ENCODE results near the gene LGALS3BP.

LGALS3BP gene

DNA sequence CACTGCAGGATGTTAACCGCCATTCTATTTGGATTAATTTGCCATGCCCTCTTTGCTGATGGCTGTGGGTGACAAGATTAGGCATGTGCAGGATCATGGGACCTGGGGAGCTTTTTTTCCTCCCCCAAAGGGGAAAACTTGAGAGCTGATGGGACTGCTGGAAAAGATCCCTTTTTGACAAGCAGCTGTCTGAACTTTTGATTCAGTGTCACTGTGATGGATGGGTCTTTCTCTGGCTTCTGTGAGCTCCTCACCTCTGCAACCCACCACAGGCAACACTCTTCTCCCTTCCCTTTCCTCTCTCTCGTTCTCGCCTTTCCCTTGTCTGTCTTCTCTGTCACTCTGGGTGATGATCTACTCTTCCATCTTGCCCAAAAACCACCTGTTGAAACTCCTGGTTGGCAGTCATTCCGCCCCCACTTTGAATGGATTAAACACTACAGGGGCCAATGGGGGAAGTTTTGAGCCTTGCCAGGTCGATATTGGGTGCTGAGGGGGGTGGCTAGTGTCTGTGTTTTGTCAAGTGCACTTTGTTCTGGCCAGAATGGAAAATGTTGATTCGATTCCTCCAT is 32.9 kb upstream of the LGALS3BP start:
- no peak for DNase-seq

DNA sequence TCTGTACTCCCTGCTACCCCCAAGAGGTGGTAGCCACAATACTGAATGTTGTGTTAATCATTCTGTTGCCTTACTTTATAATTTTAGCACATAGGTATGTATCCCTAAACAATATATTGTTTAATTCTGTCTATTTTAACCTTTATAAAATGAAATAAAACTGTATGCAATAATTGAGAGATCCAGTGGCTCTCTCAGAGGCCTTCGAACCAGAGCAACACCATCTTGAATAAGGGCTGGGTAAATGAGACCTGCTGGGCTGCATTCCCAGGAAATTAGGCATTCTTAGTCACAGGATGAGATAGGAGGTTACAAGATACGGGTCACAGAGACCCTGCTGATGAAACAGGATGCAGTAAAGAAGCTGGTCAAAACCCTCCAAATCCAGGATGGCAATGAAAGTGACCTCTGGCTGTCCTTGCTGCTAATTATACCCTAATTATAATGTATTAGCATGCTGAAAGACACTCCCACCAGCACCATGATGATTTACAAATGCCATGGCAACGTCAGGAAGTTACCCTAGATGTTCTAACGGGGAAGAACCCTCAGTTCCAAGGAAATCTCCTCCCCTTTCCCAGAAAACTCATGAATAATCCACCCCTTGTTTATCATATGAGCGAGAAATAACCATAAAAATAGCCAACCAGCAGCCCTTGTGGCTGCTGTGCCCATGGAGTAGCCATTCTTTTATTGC is 31.9 kb upstream of the LGALS3BP start:
- DNase-seq, result no peak

DNA sequence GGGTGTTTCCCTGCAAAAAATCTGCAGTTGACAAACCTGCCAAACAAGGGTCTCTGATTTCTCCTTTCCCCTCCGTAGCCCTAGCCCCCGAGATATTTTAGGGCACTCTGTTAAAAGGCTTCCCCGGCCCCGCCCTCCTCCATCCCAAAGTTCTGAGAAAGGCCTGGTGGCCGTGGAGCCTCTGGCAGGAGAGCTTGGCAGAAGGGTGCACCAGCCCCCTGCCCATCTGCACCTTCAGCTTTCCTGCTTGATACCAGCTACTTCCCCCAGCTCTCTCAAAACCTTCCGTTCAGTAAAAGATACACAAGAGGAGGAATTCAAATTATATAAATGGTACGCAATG is 30.6 kb upstream of the LGALS3BP start:
- DNase-seq, result no peak

DNA sequence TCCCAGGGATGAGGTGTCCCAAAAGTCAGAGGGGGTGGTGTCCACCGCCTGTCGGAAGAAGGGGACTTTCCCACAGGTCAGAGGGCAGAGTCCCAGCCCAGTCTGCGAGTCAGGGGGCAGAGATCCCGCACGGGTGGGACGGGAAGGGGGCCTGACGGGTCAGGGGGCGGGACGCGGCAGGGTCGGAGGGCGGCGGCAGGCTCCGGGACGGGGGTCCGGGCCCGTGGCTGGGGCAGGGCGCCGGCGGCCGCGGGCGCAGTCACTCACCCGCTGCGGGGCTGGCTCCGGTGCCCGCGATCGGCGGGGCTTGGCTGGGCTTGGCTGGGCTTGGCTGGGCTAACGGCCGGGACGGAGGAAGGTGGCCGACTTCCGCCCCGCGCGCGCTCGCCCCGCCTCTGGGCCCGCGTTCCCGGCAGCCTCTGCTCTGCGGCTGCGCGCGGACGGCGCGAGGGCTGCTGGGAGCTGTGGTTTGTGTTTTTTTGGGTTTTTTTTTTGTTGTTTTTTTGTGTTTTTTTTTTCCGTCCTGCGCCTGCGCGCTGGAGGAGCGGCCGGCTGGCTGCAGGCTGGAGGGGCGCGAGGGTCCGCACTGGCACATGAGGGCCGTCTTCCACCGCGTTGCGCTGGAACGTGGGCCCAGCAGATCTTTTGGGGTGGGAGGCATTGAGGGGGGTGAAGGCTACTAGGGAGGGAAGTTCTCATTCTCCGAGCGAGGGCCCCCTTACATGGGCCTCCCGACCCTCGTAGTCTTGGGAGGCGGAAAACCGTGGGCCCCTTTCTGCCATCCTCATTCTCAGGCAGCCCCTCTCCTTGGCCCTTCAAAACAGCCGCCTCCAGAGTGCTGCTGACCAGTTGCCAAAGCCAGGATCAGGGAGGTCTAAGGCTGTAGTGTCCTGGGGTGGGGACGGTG is 29.9 kb upstream of the LGALS3BP start, which contains the start of gene CANT1:
TSS of gene CANT1 (minus strand) at position 368 of the 907 bp plus-strand sequence. CDS start 12,142 bp downstream, outside the sequence.
- peak; percentile 91 for DNase-seq

DNA sequence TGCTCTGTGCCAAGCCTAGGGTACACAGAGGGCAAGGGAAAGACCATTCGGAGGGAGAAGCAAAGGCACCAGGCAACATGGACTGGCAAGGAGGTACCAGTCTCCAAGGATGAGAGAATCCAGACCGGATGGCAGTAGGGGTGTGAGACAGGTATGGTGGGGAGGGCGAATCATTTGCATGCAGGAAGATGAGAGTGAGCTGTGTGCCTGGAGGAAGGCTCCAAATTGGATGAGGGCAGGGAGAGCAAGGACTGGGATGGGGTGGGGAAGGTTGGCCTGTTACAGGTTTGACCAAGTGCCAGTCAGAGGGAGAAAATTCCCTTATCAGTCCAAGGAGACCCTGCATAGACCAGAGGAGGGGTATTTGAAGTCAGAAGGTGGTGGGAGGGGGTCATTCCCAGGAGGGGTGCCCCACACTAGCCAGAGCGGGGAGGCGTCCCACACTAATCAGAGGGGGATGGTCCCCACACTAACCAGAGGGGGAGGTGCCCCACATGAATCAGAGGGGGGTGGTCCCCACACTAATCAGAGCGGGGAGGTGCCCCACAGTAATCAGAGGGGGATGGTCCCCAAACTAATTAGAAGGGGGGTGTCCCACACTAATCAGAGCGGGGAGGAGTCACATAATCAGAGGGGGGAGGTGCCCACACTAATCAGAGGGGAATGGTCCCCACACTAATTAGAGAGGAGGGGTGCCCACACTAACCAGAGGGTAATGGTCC is 29.1 kb upstream of the LGALS3BP start:
- DNase-seq, result no peak

DNA sequence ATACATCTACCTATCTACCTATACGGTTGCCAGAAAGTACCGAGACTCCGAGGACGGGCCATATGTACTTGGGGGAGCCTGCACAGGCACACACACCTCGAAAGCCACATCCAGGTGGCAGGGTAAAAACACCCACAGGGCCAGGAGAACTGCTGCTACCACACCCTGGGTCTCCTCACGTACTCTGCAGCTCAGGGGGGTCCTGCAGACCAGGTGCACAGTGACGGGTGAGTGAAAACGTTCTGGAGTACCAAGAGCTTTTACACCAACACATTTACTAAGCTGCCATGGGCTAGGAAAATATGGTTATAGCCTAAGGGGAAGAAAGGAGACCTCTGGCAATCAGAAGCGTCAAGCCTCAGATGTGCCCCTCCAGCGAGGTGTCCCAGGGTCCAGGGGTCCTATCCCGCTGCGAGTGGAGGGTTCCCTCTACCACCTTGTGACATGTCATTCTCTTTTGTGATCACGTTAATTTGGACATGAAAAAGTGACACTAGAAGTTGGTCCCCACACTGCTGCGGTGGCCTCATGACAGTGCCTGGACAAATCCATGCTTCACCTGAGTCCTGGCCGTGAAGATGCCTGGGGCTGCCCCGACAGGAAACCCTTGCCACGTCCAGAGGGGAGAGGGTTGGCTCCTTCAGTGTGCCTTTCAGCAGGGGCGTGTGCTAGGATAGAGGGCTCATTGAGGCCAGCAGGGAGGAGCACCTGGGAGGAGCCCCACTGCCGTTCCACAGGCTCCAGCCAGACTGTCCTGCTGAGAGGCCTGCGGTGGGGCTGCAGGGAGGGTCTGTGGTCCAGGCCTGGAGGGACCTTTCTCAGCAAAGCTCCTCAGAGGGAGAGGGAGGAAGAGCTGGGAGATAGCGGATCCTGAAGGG is 28.0 kb upstream of the LGALS3BP start:
- no peak for DNase-seq

DNA sequence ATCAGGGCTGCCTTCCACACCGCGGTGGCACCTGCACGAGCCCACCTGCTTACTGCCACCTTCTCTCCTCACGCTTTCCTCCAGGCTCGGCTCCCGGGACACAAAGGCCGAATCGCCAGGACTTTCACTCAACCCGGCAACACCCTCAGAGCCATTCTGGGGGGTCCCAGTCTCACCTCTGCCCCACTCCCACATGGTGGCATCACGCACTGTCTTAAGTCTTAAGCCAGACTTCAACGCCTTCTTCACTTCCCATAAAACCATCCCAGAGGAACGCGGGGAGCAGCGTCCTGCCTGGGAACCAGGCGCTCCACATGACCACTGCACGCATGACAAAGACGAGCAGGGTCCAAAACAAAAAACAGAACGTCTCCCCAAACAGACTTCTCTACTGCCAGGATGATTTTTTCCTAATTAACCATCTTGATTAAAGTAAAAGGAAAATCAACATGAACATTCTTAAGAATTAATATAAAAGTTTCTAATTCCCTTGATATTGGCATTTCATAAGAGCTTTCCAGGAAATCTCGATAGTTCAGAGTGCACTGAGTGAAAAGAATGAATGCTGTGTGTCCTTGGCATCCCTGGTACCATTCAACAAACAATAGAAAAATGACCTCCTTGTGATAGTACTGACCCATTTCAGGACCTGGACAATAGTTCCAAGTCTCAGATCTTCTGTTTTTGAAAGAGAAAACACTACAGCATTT is 27.2 kb upstream of the LGALS3BP start:
- no peak for DNase-seq

DNA sequence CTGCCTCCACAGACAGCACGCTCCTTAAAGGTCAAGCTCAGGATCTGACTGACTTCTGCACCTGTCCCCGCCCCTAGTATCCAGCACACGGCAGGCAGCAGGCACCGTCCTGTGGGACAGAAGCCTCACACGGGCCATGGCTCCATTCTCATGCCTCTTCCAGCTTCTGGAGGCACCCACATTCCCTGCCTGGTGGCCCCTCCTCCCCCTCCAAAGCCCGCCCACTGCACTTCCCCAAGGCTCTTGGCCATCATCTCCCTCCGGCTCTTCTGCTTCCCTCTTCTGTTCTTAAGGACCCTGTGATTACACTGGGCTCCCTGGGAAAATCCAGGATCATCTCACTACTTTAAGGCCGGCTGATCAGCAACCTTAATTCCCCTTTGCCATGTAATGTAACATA is 26.3 kb upstream of the LGALS3BP start:
- DNase-seq, result no peak

DNA sequence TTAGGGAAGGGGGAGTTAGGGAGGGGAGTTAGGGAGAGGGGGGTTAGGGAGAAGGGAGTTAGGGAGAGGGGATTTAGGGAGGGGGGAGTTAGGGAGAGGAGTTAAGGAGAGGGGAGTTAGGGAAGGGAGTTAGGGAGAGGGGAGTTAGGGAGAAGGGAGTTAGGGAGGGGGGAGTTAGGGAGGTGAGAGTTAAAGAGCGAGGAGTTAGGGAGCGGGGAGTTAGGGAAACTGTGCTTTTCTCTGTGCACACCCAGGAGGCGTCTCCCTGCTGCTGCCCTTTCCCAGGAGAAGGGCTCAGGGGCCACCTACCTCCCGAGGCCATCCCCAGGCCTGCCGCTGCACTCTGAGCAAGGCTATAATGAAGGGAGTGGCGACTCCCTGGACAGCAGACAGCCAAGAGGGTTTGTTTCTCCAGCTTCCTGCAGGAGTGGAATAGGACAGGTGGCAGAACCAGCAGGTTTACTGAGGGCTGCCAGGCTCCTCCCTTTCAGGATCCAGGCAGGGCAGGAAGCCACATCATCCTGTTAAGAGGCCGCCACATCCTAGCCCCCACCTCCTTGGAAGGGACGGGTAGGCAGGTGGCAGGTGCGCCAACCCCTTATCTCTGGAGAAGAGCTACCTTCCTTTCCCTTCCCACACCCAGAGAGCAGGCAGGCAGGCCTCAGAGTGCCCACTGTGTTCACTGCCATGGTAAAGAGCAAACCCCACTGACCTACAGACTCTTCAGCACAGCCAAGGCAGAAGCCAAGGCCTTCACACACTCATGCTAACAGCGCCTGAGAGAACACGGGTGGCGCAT is 25.5 kb upstream of the LGALS3BP start:
- no peak for DNase-seq

DNA sequence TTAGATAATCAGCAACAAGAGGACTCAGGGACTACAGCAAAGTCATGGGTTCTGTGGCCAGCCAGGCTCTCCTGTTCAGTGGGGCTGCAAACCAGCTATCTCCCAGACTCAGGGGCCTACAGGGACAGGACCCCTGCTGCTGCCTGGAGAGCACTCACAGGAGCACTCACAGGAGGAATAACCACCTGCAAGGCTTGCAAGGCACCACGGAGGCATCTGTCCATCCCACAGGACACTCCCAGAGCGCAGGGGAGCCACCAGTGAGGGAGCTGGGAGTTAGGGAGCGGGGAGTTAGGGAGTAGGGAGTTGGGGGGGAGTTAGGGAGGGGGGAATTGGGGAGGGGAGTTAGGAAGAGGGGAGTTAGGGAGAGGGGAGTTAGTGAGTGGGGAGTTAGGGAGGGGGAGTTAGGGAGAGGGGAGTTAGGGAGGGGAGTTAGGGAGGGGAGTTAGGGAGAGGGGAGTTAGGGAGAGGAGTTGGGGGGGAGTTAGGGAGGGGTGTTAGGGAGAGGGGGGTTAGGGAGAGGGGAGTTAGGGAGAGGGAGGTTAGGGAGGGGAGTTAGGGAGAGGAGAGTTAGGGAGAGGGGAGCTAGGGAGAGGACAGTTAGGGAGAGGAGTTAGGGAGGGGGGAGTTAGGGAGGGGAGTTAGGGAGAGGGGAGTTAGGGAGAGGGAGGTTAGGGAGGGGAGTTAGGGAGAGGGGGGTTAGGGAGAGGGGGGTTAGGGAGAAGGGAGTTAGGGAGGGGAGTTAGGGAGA is 24.1 kb upstream of the LGALS3BP start:
- DNase-seq, result no peak

DNA sequence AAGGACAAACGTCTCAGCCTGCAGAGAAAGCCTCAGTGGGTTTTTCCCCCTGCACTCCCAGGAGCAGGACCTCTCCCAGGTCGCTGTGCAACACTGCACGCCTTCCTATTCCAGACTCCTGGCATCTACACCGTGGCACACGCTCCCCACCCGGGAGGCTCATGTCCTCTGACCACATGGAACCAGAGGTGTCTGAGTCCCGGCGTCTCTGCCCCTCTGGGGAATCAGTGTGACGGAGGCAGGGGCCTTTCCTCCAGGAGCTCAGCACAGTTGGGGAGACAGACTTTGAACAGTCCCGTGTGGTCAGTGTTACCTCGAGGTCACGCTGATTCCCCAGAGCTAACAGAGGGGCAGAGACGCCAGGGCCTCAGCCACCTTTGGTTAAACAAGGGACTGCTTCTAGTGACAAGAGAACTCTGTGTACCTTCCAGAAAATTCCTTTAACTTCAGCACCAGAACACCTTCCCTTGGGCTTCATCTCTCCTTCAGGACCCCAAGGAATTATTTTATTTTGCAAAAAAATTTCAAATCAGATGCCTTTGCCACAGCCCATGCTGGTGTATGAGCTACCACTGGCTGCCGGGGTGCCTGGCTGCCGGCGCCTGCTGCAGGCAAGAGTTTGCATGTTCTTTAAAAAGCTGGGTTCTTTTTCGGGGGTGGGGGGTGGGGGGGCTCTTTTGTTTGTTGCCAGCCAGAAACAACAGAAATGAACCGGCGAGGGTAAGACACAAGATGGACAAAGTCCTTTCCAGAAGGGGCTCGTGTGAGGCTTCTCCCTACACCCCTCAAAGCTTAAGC is 23.3 kb upstream of the LGALS3BP start:
- DNase-seq, result no peak

DNA sequence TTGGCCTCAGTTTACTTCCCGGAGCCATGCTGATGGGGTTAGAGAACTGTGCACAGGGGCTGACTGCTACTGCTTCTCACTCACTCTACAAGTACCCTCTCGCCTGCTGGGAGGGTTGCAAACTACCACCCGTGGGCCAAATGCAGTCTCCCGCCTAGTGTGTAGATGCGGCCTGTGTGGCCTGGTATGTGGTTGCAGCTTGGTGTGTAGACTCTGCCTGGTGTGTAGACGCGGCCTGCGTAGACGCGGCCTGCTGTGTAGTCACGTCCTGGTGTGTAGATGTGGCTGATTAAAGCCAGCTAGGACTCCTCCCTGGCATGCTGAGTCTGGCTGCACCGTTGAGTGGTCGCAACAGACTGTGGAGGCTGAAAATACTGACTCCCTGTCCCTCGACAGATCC is 22.6 kb upstream of the LGALS3BP start:
- no peak for DNase-seq

DNA sequence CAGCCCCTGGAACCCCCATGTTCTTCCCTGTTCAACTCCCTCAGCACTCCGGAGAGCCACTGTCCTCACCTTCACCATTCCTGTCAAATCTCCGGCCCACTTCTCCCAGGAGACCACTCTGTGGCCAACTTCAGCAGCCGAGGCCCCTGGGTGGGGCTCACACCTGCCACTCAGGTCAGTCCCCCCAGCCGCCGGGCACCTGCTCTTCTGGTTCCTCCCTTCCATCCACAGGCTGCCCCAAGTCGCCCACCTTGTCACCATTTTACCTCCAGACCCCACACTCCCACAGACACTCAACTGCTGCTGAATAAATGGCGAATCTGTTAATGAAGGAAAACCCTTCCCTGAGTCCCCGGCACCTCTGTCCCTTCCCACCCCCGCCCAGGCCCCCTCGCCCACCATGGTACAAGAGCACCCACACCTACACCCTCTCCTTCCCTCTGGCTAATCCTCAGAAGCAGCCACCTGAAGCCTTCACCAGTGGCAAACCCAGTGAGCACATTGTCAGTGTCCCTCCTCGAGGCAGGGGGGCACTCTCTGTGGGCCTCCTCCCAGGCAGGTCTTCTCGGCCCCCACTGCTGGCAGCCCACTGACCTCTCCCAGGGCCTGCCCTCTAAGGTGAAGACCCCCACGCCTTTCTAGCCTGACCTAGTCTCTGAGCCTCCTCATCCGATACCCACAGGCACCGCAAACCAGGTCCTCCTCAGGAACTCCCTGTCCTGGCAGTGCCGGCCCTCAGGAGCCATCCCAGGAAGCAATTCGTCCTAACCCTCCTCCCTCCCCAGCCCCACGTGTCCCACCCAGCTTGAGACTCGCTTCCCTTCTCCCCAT is 21.7 kb upstream of the LGALS3BP start:
- DNase-seq, result no peak

DNA sequence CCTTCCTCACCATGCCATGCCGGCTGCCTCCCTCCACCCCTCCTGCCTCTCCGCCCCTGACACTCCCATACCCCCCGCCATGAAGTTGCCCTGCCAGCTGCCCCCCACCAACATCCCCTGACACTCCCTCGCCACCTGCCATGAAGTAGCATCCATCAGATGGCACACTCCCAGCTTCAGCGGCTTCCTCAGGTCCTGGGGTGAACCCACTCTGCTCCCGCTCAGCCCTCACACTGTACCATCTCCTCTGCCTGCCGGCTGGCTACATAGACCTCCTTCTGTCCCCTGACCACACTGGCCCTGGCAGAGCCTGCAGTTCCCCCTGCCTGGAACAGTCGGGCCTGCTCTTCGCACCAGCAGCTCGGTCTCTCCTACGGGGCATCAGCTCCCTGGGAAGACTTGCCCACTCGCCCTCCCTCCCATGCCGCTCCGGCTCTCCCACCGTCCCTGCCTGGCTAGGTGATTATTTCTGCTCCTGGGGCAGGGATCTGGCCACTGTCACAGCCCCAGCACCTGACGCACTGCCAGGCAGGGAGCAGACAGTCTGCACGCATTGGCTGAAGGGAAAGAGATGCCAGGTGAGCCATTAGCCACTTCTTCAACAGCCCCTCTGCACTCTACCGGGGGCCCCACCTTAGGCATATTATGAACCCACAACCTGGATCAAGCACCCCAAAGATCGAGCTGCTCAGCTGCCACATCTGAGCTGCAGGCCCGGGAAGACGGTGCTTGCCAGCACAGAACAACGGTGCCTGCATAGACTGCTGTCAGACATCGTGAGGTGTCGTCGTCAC is 20.9 kb upstream of the LGALS3BP start:
- DNase-seq, result no peak

DNA sequence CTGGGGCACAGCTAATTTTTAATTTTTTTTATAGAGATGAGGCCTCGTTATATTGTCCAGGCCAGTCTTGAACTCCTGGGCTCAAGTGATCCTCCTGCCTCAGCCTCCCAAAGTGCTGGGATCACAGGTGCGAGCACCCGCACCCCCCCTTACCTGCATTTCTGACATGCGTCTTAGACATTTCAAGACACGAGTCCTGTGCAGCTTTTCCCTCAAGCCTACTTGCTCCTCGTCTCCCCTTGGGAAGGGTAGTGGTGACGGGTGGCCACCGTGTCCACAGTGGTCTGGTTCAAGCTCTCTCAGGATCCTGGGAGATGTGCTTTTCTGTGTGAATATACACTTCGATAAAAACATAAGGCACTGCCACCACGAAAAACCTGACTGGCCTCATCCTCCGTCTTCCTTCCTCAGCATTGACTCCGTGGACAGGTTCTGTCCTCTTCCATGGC is 20.2 kb upstream of the LGALS3BP start:
- DNase-seq, result no peak

DNA sequence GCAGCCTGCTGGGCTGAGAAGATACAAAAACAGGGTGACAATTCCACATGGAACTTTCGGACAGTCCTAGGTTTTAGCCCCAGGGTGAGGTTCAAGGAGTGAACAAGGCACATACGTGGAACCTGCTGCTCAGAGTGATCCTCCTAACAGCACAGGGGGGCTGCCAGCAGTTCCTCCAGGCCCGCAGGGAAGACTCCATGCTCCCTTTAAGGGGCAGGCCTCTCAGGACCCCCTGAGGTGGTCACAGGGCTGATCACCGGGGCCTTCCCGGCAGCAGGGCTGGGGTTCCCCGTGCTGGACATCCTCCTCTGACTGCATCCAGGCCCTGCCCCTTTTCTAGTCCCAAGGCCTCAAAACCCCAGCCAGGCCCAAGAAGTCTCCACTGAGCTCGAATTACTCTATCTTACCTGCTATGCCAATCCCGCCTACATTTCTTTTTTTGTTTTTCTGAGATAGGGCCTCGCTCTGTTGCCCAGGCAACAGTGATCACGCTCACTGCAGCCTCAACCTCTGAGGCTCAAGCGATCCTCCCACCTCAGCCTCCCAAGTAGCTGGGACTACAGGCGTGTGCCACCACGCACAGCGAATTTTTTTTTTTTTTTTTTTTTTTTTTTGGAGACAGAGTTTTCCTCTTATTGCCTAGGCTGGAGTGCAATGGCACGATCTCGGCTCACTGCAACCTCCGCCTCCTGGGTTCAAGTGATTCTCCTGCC is 19.5 kb upstream of the LGALS3BP start:
- DNase-seq, result no peak

Data from RPMI8226 (cell line).